ENCODE measurements around the gene MPO.

DNA sequence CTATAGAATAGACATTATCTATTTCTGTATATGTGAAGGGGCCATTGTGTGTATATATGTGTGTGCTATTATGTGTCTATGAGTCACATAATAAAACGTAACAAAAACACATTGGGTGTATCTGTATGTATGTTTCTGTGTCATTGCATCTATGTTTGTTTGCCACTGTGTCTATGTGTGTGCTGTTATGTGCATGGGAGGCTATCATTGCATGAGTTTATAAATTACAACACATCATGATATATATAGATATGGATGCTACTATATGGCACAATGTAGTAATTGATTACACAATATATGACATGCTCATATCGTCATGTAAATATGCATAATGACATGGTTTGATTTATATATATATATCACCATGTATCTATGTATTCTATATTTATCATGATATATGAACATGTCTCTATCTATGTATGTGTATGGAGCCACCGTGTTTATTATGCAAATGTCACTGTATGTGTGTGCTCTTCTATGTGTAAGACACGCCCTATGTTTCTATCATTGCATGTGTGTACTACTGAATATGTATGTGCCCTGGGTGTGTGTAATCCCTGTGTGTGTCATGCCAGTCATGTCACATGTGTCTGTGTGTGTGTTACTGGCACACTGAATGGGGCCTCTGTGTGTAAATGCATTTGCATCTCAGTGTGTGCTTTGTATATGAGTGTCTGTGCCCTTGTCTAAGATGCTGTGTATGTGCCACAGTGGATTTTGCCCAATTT lies 49.2 kb upstream of the MPO start:
- TF ChIP-seq, protein P1, sequence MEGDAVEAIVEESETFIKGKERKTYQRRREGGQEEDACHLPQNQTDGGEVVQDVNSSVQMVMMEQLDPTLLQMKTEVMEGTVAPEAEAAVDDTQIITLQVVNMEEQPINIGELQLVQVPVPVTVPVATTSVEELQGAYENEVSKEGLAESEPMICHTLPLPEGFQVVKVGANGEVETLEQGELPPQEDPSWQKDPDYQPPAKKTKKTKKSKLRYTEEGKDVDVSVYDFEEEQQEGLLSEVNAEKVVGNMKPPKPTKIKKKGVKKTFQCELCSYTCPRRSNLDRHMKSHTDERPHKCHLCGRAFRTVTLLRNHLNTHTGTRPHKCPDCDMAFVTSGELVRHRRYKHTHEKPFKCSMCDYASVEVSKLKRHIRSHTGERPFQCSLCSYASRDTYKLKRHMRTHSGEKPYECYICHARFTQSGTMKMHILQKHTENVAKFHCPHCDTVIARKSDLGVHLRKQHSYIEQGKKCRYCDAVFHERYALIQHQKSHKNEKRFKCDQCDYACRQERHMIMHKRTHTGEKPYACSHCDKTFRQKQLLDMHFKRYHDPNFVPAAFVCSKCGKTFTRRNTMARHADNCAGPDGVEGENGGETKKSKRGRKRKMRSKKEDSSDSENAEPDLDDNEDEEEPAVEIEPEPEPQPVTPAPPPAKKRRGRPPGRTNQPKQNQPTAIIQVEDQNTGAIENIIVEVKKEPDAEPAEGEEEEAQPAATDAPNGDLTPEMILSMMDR (IDR thresholded peaks at IDR 0.05): no peak
- no peak for TF ChIP-seq POLR2A (IDR thresholded peaks at IDR 0.05)

Data from thyroid gland (tissue), 4 donors.